GM19193 (cell line): ENCODE measurements around the gene BDNF.

ENCODE experiments used
- POLR2A ChIP-seq: IDR thresholded peaks from 4 replicates; pipeline ENCODE4 v1.6.1; 2011; ENCODE audit not compliant: insufficient read depth, insufficient read length; ENCODE audit errors: extremely low read depth

Gene BDNF

GRCh38 chr11:27693398-27693797 lies 6.9 kb downstream of the BDNF start:
- TF ChIP-seq POLR2A = no peak

DNA sequence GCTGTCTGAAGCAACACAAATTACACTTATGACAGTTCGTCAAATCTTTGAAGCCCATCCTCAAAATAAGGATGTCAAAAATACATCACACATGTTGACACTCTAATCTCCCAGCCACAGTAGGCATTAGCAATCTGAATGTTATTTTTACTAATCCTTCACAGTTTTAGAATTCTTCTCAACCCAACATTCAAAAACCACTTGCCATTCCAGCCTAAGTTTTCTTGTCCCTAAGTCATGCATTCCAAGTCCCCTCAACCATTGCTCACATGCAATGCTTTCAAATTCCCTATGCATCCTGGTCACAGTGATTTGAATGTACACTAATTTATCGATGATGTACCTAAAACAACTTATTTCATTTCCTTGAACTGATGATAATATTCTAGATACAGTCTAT lies 7.5 kb downstream of the BDNF start:
- no peak for TF ChIP-seq POLR2A

DNA sequence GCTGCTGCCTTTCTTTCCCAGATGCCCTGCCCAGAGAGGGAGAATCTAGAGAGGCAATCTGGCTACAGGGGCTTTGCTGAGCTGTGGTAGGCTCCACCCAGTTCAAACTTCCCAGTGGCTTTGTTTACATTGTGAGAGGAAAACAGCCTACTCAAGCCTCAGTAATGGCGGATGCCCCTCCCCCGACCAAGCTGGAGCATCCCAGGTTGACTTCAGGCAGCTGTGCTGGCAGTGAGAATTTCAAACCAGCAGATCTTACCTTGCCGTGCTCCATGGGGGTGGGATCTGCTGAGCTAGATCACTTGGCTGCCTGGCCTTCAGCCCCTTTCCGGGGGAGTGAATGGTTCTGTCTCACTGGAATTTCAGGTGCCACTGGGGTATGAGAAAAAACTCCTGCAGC lies 12.2 kb downstream of the BDNF start:
- TF ChIP-seq POLR2A = no peak

DNA sequence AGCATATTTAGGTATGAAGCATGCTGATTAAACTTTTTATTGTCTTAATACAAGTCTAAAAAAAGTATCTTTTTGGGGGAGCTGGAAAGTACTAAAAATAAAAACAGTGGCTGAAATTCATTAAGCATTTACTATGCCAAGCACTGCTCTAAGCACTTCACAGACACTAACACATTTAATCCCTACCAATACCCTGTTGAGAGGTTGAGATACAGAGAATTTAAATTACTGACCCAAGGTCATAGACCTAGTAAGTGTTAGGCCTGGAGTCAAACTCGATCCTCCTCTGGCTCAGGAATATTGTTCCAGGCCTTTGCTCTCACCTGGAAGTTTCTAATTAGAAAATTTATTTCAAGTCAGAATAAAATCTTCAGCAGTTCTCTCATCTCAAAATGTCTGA lies 18.6 kb downstream of the BDNF start:
- no peak for TF ChIP-seq POLR2A

DNA sequence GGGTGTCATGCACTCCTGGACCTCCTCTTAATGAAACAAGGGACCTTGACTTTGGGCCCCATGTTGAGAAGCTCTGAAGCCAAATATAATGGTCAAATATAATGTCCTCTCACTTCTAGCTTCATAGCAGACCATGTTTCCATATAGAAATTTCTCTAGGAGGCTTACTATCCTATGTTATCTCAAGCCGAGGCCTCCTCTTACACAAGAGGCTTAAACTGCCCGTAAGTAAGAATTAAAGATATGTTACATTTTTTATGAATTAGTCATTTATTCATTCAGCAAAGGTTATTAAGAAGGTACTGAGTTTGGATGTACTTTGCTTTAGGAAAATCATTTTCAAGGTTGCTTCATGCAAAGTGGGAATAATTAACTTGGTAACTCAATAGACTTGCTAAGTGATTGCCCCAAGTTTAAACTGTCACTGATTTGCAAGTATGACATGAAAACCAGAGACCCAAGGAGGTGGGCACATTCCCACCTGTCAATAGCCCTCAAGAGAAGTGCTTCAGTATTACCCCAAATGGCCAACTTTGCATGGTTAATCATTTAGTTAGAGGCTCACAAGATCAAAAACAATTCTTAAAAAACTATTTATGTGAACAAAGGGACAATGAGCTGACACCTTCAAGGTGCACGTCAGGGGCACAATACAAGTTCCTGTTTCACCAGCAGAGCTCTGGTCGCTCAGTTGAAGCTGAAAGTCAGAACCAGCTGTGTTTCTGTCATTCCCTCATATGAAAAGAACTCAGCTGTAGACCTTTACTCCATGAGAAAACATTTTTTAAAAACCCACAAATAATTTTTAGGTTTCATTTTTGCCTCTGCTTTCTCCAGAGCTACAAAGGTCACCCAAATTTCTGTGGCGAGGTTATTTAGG lies 20.9 kb downstream of the BDNF start:
- TF ChIP-seq POLR2A = no peak

DNA sequence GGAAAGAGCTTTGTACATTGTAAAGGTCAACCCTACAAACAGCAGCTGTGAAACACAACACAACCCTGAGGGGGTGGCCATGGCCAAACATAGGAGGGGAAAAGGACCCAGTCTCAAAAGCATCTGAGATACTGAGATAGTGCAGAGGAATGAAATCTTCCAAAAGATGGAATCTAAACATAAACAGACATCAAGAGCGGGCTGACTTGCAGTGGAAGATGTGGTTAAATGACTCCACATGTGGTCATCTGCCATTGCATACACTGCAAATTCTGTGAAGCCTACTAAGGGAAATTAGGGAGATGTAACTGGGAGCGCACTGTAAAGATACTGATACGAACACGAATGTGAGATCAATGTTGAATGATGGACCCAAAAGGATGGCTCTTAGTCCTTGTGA lies 22.0 kb downstream of the BDNF start:
- TF ChIP-seq POLR2A = no peak

GRCh38 chr11:27677108-27677507 lies 23.1 kb downstream of the BDNF start:
- no peak for TF ChIP-seq POLR2A

- no peak for TF ChIP-seq POLR2A
These were observed 26.1 kb downstream of the BDNF start for GRCh38 chr11:27673979-27674663.

GRCh38 chr11:27672836-27673464 lies 27.3 kb downstream of the BDNF start:
- no peak for TF ChIP-seq POLR2A

DNA sequence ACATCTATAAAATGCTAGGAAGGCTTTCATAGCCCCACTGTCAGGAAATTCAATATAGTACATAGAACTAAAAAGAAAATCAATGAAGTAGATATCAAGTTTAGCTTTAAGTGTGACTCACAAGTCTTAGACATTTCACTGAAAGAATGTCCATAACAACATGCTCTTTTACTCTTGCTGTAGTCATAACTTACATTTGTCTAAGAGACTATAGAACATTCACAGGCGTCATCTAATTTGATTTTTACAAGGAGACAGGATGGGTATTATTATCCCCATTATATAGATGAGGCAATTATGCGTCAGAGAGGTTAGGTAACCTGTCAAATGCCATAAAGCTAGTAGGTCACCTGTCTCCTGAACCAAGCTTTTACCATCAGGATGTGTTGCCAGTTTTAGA lies 36.9 kb downstream of the BDNF start:
- TF ChIP-seq POLR2A = no peak

- TF ChIP-seq POLR2A = no peak
These were observed 40.1 kb downstream of the BDNF start for GRCh38 chr11:27660171-27660570.

GRCh38 chr11:27658535-27659236 lies 41.6 kb downstream of the BDNF start:
- TF ChIP-seq POLR2A = no peak

DNA sequence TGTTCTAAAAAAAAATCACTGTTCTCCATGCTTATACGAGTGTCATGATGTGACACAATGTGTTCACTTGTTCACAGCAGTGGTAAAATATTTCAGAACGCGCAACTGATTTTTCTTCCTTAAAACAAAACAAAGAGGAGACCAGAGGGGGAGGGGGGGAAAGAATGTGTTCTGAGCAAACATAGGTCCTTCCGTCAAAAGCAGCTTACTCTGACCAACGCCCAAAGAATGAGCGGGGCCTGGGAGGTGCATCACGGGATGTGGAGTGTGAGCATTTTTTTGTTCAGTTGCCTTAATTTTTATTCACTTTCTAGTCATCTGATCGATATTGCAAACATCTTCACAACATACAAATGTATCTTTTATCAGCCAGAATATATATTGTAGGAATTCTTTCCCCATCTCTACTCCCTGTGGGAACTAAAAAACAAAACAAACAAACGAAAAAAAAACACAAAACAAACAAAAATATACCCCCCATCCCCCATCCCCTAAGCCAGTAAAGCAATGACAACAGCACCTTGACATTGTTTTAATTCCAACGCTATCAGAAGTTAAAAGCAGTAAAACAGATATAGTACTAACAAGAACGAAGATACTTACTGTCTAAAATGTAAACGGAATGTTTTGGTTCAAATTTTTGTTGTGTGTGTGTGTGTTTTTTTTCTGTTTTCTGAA lies 43.3 kb downstream of the BDNF start:
- TF ChIP-seq POLR2A = no peak

- TF ChIP-seq POLR2A = no peak
These were observed 43.9 kb downstream of the BDNF start for GRCh38 chr11:27656320-27656719.
